ENCODE measurements around the gene LILRA2. TPM values are rescaled to one million over a fixed set of nuclear protein-coding genes. Genes with fewer than 3 reads are reported as not detected.
A peak's percentile ranks its signal among the peaks of the same experiment; 100 is the strongest.

The LILRA2 gene
- total RNA-seq, 6 experiments from 2014 or later, result 1.4 to 8.3 (median 2.4) TPM

GRCh38 chr19:54532528-54532927, 41.1 kb upstream of the LILRA2 start:
- no peaks in the 10 kb centered on the region for H3K4me1 ChIP-seq
- H3K9me3 ChIP-seq, result no peaks in the 10 kb centered on the region
- no peak overlapping the region for H3K27ac ChIP-seq
- WGBS (ENCODE audit: insufficient coverage, low coverage, low lambda C conversion rate, missing lambda C conversion rate), result 40% methylated on average over 2 of the region's 4 CpGs
- no peak overlapping the region for H3K4me3 ChIP-seq
- H3K36me3 ChIP-seq, result no peaks in the 10 kb centered on the region
- DNase-seq, result no peak
- peak in 3 of 4 donors; percentile 20 to 32 (median 25) for ATAC-seq
- intact Hi-C loops (cut with DNase I), result no loop called here
- TF ChIP-seq CTCF (IDR thresholded peaks at IDR 0.05) (no peak), POLR2A (IDR thresholded peaks at IDR 0.05) (no peak)
- H3K27me3 ChIP-seq, result no peaks in the 10 kb centered on the region

- H3K27me3 ChIP-seq, result no peaks in the 10 kb centered on the region
- H3K36me3 ChIP-seq, result no peaks in the 10 kb centered on the region
- TF ChIP-seq POLR2A (IDR thresholded peaks at IDR 0.05) (no peak), CTCF (IDR thresholded peaks at IDR 0.05) (no peak)
- DNase-seq (no peak), ATAC-seq (no peak)
- intact Hi-C loops (cut with DNase I), result no loop called here
- H3K9me3 ChIP-seq, result no peaks in the 10 kb centered on the region
- no peaks in the 10 kb centered on the region for H3K4me1 ChIP-seq
- H3K4me3 ChIP-seq, result no peak overlapping the region
- WGBS (ENCODE audit: insufficient coverage, low coverage, low lambda C conversion rate, missing lambda C conversion rate), result 48% methylated on average over 5 of the region's 8 CpGs
- no peak overlapping the region for H3K27ac ChIP-seq
Observed at GRCh38 chr19:54533476-54533875, 40.1 kb upstream of the LILRA2 start.

- H3K9me3 ChIP-seq, result no peaks in the 10 kb centered on the region
- 47% methylated on average over 8 of the region's 8 CpGs for WGBS (ENCODE audit: insufficient coverage, low coverage, low lambda C conversion rate, missing lambda C conversion rate)
- H3K27ac ChIP-seq, result no peak overlapping the region
- no peaks in the 10 kb centered on the region for H3K4me1 ChIP-seq
- no peak overlapping the region for H3K4me3 ChIP-seq
- TF ChIP-seq POLR2A (IDR thresholded peaks at IDR 0.05), result no peak
- TF ChIP-seq CTCF (IDR thresholded peaks at IDR 0.05), result no peak
- intact Hi-C loops (cut with DNase I), result no loop called here
- ATAC-seq, result no peak
- no peaks in the 10 kb centered on the region for H3K36me3 ChIP-seq
- DNase-seq, result no peak
- no peaks in the 10 kb centered on the region for H3K27me3 ChIP-seq
Observed at GRCh38 chr19:54534156-54534555, 39.4 kb upstream of the LILRA2 start.

GRCh38 chr19:54535601-54536000, 38.0 kb upstream of the LILRA2 start:
- DNase-seq (no peak), ATAC-seq (no peak)
- TF ChIP-seq POLR2A (IDR thresholded peaks at IDR 0.05), result no peak
- TF ChIP-seq CTCF (IDR thresholded peaks at IDR 0.05), result no peak
- 44% methylated on average over 4 of the region's 9 CpGs for WGBS (ENCODE audit: insufficient coverage, low coverage, low lambda C conversion rate, missing lambda C conversion rate)
- no peaks in the 10 kb centered on the region for H3K36me3 ChIP-seq
- H3K27me3 ChIP-seq, result no peaks in the 10 kb centered on the region
- H3K27ac ChIP-seq, result no peak overlapping the region
- H3K4me3 ChIP-seq, result no peak overlapping the region
- intact Hi-C loops (cut with DNase I), result no loop called here
- H3K4me1 ChIP-seq, result no peaks in the 10 kb centered on the region
- no peaks in the 10 kb centered on the region for H3K9me3 ChIP-seq

GRCh38 chr19:54536956-54537355, 36.6 kb upstream of the LILRA2 start:
- Histone ChIP-seq H3K27me3 (no peaks in the 10 kb centered on the region), H3K9me3 (no peaks in the 10 kb centered on the region), H3K4me1 (no peaks in the 10 kb centered on the region), H3K36me3 (no peaks in the 10 kb centered on the region), H3K27ac (no peak overlapping the region), H3K4me3 (no peak overlapping the region)
- DNase-seq (no peak), ATAC-seq (no peak)
- TF ChIP-seq CTCF (IDR thresholded peaks at IDR 0.05) (no peak), POLR2A (IDR thresholded peaks at IDR 0.05) (no peak)
- intact Hi-C loops (cut with DNase I), result no loop called here
- 88% methylated on average over 4 of the region's 9 CpGs for WGBS (ENCODE audit: insufficient coverage, low coverage, low lambda C conversion rate, missing lambda C conversion rate)
